Prostate gland (tissue), 2 donors: ENCODE results near the gene SLC16A12.

Experiments
- POLR2A ChIP-seq: fragments of 450-650 bp; IDR thresholded peaks from one replicate; pipeline ENCODE4 v1.6.1; 2016; ENCODE audit warnings: antibody characterized with exemption, mild to moderate bottlenecking
- TF ChIP-seq, protein P1 (sequence below), 4 experiments: fragments of 200-600 bp in 2 of 4; fragments of 450-650 bp in 2 of 4; sonication (generic) in 2 of 4; IDR thresholded peaks; 1 replicate in 3 of 4; 2 replicates in 1 of 4; pipeline ENCODE4 v1.5.1; 2016 to 2019; ENCODE audit warnings: antibody characterized with exemption in 4 of 4, mild to moderate bottlenecking in 2 of 4, moderate library complexity in 2 of 4

GRCh38 chr10:89468191-89468965 is 67.0 kb downstream of the SLC16A12 start:
- no peak for TF ChIP-seq POLR2A
- TF ChIP-seq, protein P1, sequence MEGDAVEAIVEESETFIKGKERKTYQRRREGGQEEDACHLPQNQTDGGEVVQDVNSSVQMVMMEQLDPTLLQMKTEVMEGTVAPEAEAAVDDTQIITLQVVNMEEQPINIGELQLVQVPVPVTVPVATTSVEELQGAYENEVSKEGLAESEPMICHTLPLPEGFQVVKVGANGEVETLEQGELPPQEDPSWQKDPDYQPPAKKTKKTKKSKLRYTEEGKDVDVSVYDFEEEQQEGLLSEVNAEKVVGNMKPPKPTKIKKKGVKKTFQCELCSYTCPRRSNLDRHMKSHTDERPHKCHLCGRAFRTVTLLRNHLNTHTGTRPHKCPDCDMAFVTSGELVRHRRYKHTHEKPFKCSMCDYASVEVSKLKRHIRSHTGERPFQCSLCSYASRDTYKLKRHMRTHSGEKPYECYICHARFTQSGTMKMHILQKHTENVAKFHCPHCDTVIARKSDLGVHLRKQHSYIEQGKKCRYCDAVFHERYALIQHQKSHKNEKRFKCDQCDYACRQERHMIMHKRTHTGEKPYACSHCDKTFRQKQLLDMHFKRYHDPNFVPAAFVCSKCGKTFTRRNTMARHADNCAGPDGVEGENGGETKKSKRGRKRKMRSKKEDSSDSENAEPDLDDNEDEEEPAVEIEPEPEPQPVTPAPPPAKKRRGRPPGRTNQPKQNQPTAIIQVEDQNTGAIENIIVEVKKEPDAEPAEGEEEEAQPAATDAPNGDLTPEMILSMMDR (IDR thresholded peaks at IDR 0.05), result no peak
